Panc1 (cell line): ENCODE results near the gene UNCX. TPM values are rescaled to one million over a fixed set of nuclear protein-coding genes. Genes with fewer than 3 reads are reported as not detected.
"Not testable (repeated sequence)": the region's sequence is repeated elsewhere in the genome, so short reads cannot be mapped to it uniquely, and the experiment has no call there.

Source experiments
- ATAC-seq: fragments of 200-7000 bp; cut with Tn5 transposase; 2 replicates; pipeline ENCODE4 v1.9.1; 2020; ENCODE audit warnings: mild to moderate bottlenecking, moderate library complexity
- BruUV-seq: library from RNA; stranded (reverse); fragments of 400-500 nt; replicated peaks from 2 replicates; lab custom pipeline; 2021; lab: Mats Ljungman, UMichigan
- CTCF ChIA-PET: fragments of 300-600 bp; sonication (Branson Sonifier 250); formaldehyde crosslinking; loops from one replicate; lab custom pipeline; 2022; ENCODE audit warnings: antibody characterized with exemption; lab: Charles Lee
- POLR2A ChIA-PET: fragments of 300-600 bp; sonication (Branson Sonifier 250); formaldehyde crosslinking; loops from one replicate; lab custom pipeline; 2022; ENCODE audit warnings: antibody characterized with exemption; lab: Charles Lee
- DNase-seq: peaks from one replicate; pipeline ENCODE4 v3.0.0-alpha.2; 2010; ENCODE audit warnings: low read depth, low spot score
- H3K27ac ChIP-seq: 2 replicates; pipeline ENCODE4 v1.5.1; 2011; ENCODE audit warnings: mild to moderate bottlenecking, low read length, inconsistent platforms
- H3K27me3 ChIP-seq: fragments of 200-500 bp; sonication (Bioruptor generic); 2 replicates; pipeline ENCODE4 v1.6.0; 2014; ENCODE audit warnings: low read length, inconsistent platforms; ENCODE audit not compliant: control insufficient read depth, insufficient read depth
- H3K36me3 ChIP-seq: fragments of 200-500 bp; sonication (Bioruptor generic); 2 replicates; pipeline ENCODE4 v1.5.1; 2014; ENCODE audit warnings: inconsistent platforms, mild to moderate bottlenecking, low read length, moderate library complexity; ENCODE audit not compliant: control insufficient read depth, insufficient read depth
- H3K4me1 ChIP-seq: 2 replicates; pipeline ENCODE4 v1.5.1; 2011; ENCODE audit warnings: inconsistent platforms, mild to moderate bottlenecking, low read length, moderate library complexity; ENCODE audit not compliant: control insufficient read depth, insufficient read depth
- H3K4me3 ChIP-seq, 2 experiments: 2 replicates each; pipeline ENCODE4 v1.5.1; 2011 to 2012; ENCODE audit warnings: low read depth in 2 of 2, low read length in 2 of 2, mild to moderate bottlenecking in 2 of 2, inconsistent platforms in 1 of 2, moderate library complexity in 1 of 2
- H3K9me3 ChIP-seq: fragments of 200-500 bp; sonication (Bioruptor generic); 2 replicates; pipeline ENCODE4 v1.5.1; 2014; ENCODE audit warnings: low read depth, mild to moderate bottlenecking, inconsistent platforms, low read length, moderate library complexity; ENCODE audit not compliant: control insufficient read depth, insufficient read depth
- CTCF ChIP-seq: fragments of 450-650 bp; IDR thresholded peaks from 2 replicates; pipeline ENCODE4 v1.5.1; 2017; ENCODE audit warnings: mild to moderate bottlenecking
- POLR2AphosphoS5 ChIP-seq: IDR thresholded peaks from 2 replicates; pipeline ENCODE4 v1.6.1; 2012; ENCODE audit warnings: mild to moderate bottlenecking, low read depth, low read length, moderate library complexity
- REST ChIP-seq, 2 experiments: IDR thresholded peaks; 2 replicates each; pipeline ENCODE4 v1.6.1; 2011 to 2012; ENCODE audit warnings: low read depth in 2 of 2, control low read depth in 1 of 2, low read length in 1 of 2, mild to moderate bottlenecking in 1 of 2, moderate library complexity in 1 of 2; ENCODE audit not compliant: insufficient read depth in 1 of 2
- SIN3A ChIP-seq: IDR thresholded peaks from 2 replicates; pipeline ENCODE4 v1.6.1; 2012; ENCODE audit warnings: low read depth, mild to moderate bottlenecking, low read length, moderate library complexity, borderline replicate concordance; ENCODE audit not compliant: insufficient read depth
- TCF7L2 ChIP-seq: IDR thresholded peaks from 2 replicates; pipeline ENCODE4 v1.6.1; 2011; ENCODE audit warnings: mild to moderate bottlenecking, low read depth, low read length, inconsistent platforms
- in situ Hi-C: cut with HindIII; loops from 2 replicates; pipeline ENCODE4 v1.10.0; 2016; ENCODE audit warnings: low sequenced_read_pairs, low pct_unique_long_range_greater_than_20kb
- intact Hi-C: fragments of 100-400 bp; cut with micrococcal nuclease; formaldehyde crosslinking; loops from one replicate; pipeline ENCODE4 v1.10.0; 2022; ENCODE audit not compliant: unreplicated experiment
- total RNA-seq: library from RNA; stranded (reverse); gene quantifications from one replicate; pipeline ENCODE4 v1.2.1, GENCODE V29; 2021; ENCODE audit not compliant: unreplicated experiment

The UNCX gene
- total RNA-seq, 1 experiment from 2014 or later = not detected

GRCh38 chr7:1192171-1192676 lies 40.4 kb upstream of the UNCX start:
- no peaks in the 10 kb centered on the region for H3K4me1 ChIP-seq
- no peaks in the 10 kb centered on the region for H3K27me3 ChIP-seq
- H3K27ac ChIP-seq = no peak overlapping the region
- TF ChIP-seq CTCF (no peak), SIN3A (no peak), REST (IDR thresholded peaks at IDR 0.05; ENCODE audit: insufficient read depth in 1 of 2, low read depth in 2 of 2, low read length in 1 of 2) (no peak), POLR2AphosphoS5 (no peak), TCF7L2 (no peak)
- ATAC-seq = no peak; the same call in 1 of the 2 replicates
- intact Hi-C loops (loop anchor here (5.0 kb wide), 1 partner anchor 220 kb away; no protein-coding TSS in a partner anchor), in situ Hi-C loops (no loop called here)
- no peak for DNase-seq
- no peaks in the 10 kb centered on the region for H3K9me3 ChIP-seq
- H3K4me3 ChIP-seq = no peak overlapping the region
- no TSS peak for BruUV-seq
- ChIA-PET POLR2A (no interaction called here), CTCF (interaction anchor here (0.6 to 1.5 kb wide), 4 partner anchors 8 to 77 kb away, joined by 3 to 5 read pairs (median 4); no protein-coding TSS in a partner anchor)
- H3K36me3 ChIP-seq = no peaks in the 10 kb centered on the region

- ChIA-PET CTCF (interaction anchor here (0.7 to 1.3 kb wide), 2 partner anchors 10 to 211 kb away, joined by 4 to 5 read pairs; no protein-coding TSS in a partner anchor), POLR2A (no interaction called here)
- Histone ChIP-seq H3K9me3 (no peaks in the 10 kb centered on the region), H3K4me3 (no peak overlapping the region), H3K4me1 (peaks cover 4% of the 10 kb centered on the region; the same call in 1 of the 2 replicates), H3K36me3 (no peaks in the 10 kb centered on the region), H3K27ac (no peak overlapping the region), H3K27me3 (no peaks in the 10 kb centered on the region)
- ATAC-seq = peak; percentile 97
- no TSS peak for BruUV-seq
- no peak for DNase-seq
- peak; percentile 92 for TF ChIP-seq CTCF
- TF ChIP-seq POLR2AphosphoS5 = no peak
- no peak for TF ChIP-seq REST (IDR thresholded peaks at IDR 0.05; ENCODE audit: insufficient read depth in 1 of 2, low read depth in 2 of 2, low read length in 1 of 2)
- no peak for TF ChIP-seq SIN3A
- no peak for TF ChIP-seq TCF7L2
- intact Hi-C loops (loop anchor here (5.0 kb wide), 1 partner anchor 218 kb away; no protein-coding TSS in a partner anchor), in situ Hi-C loops (no loop called here)
Measured at GRCh38 chr7:1193593-1194424, 38.9 kb upstream of the UNCX start.

GRCh38 chr7:1196441-1196840 lies 36.2 kb upstream of the UNCX start:
- H3K36me3 ChIP-seq, H3K27me3 ChIP-seq: not testable (repeated sequence)

More at GRCh38 chr7:1196441-1196840, 36.2 kb upstream of the UNCX start:
- intact Hi-C loops, H3K9me3 ChIP-seq, BruUV-seq, H3K4me3 ChIP-seq, H3K4me1 ChIP-seq, DNase-seq, CTCF ChIA-PET, H3K27ac ChIP-seq, POLR2A ChIA-PET, ATAC-seq, in situ Hi-C loops: not testable (repeated sequence)
